Measurements from ENCODE around the gene CCNG1. TPM values are rescaled to one million over a fixed set of nuclear protein-coding genes. Genes with fewer than 3 reads are reported as not detected.

The CCNG1 gene
- total RNA-seq, 1 donor from 2014 or later = 133 TPM

GRCh38 chr5:163478126-163478981 lies 41.0 kb downstream of the CCNG1 start:
- FAIRE-seq (no peak), DNase-seq (ENCODE audit: low spot score in 2 of 2) (no peak)

- DNase-seq (ENCODE audit: low spot score in 2 of 2) (no peak), FAIRE-seq (no peak)
Observed at GRCh38 chr5:163478982-163479271, 41.5 kb downstream of the CCNG1 start.

- no peak for FAIRE-seq
- DNase-seq (ENCODE audit: low spot score in 2 of 2) = no peak
Observed at GRCh38 chr5:163489055-163489744, 51.8 kb downstream of the CCNG1 start.

DNA sequence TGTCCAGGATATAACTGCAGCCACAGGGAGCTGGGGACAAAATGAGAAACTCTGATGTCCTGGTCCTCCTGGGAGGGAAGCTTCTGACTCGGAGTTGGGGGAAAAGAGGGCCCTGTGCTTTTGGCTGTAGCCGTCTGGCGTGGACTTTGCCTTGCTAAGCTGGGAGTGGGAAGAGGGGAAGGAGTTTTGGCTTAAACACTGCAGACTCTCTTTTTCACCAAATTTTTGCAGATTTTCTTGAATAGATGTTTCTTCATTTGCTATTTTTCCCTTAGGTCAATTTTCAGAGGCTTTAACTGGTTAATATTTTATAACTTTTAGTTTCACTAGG lies 52.3 kb downstream of the CCNG1 start:
- FAIRE-seq (no peak), DNase-seq (ENCODE audit: low spot score in 2 of 2) (no peak)

Small RNA genes within 50 kb of the gene (small RNA-seq; reads per million reads assigned to genes)
- not detected for gene AC008723.1

Other genes with a start within 250 kb of the CCNG1 start
- gene NUDCD2, start 22.5 kb downstream of the CCNG1 start, total RNA-seq = 17.5 TPM
- 2.9 TPM for gene HMMR, start 23.0 kb downstream of the CCNG1 start, total RNA-seq
- gene MAT2B, start 68.0 kb downstream of the CCNG1 start, total RNA-seq = 37.1 TPM

Data from frontal cortex (tissue), 4 donors.